Non-pigmented ciliary epithelial cell (primary cell): Measurements from ENCODE around the gene LDLRAD2.

Experiments used
- DNase-seq: peaks from one replicate; pipeline ENCODE4 v3.0.0-alpha.2; 2010; ENCODE audit warnings: low read depth

Gene LDLRAD2

DNA sequence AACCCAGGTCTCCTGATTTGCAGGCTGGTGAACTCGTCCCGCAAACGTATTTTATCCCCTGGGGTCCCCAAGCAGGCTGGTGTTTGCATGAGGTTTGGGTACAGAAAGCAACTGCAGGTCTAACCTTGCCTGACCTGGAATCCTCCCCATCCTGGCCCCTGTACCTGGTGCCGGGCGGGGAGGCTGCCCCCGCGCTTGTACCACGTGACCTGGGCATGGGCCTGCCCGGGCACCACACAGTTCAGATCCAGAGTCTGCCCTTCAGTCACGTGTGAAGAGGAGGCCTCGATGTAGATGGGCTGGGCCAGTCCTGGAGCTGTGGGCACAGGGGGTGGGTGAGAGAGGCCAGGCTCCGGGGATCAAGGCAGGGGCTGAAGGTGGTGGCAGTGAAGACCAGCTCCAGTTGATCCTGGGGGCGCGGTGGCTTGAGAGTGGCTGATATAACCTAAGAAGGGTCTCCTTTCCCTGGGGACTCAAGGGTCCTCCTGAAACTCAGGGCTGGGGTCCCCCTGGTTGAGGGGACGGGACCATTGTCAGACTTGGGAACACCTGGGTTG, 30.6 kb downstream of the LDLRAD2 start:
- DNase-seq, result no peak

DNA sequence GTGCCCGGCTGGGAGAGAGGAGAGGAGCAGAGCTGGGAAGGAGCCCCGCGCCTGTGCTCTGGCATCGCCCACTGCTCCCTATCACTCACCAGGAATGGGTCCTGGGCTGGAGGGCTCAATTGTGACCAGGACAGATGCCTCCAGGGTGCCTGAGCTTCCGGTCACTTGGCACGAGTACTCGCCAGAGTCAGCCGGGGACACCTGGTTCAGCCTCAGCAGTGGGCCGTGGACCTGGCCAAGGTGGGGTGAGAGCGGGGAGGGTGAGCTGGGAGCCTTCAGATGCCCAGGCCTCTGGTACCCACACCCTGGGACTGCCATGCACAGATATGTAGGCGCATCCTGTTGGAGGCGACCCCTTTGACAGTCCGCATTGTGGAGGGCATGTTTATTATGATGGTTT, 31.1 kb downstream of the LDLRAD2 start:
- DNase-seq, result no peak

DNA sequence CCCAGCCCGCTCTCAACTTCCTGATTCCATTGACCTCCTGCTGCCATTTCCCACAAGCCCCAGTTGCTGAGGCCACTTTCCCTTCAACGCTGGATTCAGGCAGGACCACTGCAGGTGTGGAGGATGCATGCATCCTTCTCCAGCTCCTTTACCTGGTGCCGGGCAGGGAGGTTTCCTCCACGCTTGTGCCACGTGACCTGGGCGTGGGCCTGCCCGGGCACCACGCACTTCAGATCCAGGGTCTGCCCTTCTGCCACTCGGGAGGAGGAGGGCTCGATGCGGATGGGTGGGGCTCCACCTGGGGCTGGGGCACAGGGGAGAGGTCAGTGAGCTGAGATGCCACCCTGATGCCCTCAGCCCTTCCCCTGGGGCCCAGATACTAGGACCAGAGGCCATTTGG, 31.9 kb downstream of the LDLRAD2 start:
- no peak for DNase-seq

DNA sequence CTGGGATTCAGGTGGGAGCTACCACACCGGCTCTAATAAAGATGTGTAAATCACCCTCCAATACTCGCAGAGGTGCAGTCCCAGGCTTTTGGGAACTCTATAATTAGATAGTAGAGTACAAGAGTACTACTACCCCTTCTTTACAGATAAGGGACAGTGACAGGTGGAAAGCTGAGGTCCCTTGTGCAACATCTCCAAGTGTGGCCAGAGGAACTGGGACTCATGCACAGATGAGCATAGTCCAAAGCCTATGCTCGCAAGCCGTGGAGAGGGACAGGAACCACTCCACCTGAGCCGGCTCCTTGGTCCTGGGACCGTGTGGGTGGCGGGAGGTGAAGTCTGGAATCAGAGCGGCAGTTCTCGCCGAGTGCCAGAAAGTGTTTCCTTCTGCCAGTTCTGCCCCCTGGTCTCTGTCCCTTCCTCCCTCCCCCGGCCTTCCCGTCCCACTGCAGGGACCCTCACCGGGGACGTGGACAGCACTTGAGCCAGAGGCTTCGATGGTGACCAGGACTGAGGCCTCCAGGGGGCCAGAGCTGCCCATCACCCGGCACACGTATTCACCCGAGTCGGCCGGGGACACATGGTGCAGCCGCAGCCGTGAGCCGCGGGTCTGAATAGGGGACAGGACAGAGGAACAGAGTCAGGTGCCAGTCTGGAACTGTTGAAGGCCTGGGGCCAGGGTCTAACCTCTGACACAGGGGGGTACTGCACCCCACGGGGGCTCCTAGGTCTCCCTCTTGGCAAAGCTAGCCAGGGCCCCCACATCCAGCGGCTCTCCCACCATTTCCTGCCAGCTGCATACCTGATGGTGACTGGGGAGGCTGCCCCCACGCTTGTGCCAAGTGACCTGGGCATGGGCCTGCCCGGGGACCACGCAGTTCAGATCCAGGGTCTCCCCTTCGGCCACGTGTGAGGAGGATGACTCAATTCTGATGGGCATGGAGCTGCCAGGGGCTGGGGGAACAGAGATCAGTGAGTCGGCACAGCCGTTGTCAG, 33.9 kb downstream of the LDLRAD2 start:
- DNase-seq, result no peak

DNA sequence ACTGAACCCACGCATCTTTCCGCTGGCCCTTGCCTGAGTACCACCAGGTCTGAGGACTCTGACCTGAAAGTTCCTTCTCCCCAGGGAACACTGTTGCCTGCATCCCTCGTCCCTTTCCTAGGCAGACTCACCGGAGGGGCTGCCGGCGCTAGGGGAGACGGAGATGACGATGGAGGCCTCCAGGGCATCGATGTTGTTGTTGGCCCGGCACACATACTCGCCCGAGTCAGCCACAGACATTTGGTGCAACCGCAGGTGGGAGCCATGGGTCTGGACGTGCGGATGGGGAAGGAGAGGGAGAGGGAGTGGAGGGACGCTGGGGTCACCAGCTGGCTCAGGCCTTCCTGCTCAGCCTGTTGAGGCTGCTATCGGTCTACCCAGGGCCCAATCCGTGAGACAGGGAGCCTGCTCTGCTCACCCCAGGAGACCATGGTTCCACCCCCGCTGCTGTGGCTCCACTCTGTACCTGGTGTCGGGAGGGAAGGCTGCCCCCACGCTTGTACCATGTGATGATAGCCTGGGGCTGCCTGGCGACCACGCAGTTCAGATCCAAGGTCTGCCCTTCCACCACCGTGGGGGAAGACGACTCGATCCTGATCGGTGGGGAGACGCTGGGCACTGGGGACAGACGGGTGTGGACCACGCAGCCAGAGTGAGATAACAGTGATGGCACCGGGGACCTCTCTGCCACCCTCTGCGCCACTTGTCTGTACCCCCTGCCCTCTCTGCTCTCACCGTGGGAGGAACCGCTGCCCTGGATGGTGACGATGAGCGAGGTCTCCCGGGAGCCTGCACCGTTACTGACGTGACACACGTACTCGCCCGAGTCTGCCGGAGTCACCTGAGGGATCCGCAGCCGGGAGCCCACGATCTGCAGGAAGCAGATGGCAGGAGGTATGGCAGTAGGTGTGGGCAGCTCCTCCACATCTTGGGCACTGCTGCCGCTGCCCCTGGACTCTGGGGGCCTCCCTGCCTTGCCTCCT, 35.4 kb downstream of the LDLRAD2 start:
- no peak for DNase-seq

DNA sequence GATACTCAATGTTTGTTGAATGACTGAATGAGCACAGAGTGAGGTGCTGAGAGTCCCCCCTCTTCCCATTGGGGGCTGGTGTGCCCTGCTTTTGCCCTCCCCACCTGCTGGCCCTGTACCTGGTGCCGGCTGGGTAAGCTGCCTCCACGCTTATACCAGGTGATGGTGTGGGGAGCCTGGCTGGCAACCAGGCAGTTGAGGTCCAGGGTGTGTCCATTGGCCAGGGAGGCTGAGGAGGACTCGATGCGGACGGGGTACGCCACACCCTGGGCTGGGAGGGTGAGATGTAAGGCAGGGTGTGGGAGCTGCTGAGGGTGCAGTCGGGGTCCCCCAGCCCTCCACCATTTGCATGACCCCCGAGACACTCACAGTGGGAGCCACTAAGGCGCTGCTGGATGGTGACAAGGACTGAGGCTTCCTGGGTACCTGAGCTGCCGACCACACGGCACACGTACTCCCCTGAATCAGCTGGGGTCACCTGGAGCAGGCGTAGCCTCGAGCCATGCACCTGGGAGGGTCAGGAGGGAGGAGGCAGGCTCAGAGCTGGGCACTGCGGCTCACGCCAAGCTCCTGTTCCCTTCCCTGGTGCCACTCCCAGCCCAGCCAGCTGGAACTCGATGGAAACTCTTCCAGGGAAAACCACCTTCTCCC, 36.6 kb downstream of the LDLRAD2 start:
- no peak for DNase-seq

DNA sequence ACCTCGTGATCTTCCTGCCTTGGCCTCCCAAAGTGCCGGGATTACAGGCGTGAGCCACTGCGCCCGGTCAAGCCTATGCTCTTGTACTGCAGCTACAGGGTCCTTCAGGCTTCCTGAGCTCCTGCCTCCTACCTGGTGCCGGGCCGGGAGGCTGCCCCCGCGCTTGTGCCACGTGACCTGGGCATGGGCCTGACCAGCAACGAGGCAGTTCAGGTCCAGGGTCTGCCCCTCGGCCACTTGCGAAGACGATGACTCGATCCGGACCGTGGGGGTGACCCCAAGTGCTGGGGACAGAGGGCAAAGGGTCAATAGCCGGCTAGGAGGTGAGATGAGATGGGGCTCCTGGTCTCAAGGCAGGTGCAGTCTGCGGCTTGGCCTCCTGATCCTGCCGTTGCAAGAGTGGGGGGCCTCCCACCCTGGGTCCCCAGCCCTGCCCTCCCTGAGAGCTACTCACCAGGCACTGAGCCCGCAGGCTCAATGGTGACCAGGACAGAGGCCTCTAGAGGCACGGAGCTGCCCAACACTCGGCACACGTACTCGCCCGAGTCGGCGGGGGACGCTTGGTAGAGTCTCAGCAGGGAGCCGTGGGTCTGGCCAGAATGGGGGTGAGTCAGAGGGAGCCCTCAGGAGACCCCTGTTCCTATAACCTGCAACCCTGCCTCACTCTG, 38.0 kb downstream of the LDLRAD2 start:
- no peak for DNase-seq

DNA sequence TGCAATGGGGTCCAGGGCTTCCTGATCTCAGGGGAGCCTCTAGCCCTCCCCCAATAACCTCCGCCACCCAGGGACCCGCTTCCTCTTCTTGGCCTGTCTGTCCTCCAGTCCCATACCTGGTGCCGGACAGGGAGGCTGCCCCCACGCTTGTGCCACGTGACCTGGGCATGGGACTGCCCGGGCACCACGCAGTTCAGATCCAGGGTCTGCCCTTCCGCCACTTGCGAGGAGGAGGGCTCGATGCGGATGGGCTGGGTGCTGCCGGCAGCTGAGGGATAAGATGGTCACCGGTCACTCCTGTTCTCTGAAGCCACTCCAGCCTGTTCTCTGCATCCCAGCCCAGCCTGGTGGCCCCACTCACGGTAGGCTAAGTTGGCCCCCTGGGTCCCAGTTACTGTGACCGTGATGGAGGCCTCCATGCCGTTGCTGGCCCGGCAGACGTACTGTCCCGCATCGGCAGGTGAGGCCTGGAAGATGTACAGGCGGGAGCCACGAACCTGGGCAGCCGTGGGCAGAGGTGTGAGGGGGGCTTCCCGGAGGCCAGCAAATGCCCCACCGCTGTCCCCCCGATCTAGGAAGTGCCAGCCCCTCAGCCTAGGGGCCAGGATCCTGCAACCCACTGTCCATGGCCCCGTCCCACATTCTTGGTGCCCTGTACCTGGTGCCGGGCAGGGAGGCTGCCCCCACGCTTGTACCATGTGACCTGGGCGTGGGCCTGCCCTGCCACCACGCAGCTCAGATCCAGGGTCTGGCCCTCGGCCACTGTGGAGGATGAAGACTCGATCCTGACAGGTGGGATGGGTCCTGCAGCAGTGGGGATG, 39.6 kb downstream of the LDLRAD2 start:
- no peak for DNase-seq

DNA sequence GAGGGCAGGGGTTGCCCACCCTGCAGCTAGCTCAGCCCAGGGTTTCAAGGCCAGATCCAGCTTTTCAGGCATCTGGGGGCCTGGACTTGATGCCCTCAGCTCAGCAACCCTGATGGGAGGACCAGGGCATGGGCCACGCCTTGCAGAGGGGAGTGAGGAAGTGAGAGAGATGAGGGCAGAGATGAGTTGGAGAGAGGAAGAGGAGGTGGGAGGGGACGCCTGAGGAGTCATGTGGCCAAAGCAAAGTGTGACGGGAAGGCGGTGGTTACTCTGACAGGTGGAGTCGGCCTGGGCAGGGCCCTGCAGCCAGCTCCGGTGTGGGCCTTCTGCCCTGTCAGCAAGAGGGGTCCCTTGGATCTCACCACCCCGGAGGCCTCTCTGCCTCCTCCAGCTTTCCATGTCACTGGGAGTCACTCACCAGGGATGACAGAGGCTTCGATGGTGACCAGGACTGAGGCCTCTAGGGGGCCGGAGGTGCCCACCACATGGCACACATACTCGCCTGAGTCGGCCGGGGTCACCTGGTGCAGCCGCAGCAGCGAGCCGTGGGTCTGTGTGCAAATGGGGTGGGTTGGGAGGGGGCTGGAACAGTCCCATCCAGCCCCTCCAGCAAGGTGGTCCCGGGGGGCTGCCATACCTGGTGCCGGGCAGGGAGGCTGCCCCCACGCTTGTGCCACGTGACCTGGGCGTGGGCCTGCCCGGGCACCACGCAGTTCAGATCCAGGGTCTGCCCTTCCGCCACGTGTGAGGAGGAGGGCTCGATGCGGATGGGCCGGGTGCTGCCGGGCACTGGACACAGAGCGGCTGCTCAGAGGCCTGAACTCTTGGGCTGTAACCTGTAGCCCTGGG, 40.4 kb downstream of the LDLRAD2 start:
- no peak for DNase-seq

DNA sequence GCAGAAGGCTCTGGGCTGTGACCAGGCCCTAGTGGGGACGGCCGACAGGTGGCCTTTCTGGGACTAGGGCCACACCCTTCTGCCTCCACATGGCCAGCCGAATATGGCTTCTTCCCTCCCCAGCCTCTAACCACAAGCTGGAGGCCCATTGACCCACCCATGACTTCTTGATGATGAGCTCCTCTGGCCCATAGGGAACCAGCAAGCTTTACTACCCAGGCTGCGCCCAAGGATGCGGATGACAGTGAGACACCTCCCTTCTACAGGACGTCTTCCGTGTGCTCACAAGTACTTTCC, 41.0 kb downstream of the LDLRAD2 start:
- DNase-seq, result no peak

DNA sequence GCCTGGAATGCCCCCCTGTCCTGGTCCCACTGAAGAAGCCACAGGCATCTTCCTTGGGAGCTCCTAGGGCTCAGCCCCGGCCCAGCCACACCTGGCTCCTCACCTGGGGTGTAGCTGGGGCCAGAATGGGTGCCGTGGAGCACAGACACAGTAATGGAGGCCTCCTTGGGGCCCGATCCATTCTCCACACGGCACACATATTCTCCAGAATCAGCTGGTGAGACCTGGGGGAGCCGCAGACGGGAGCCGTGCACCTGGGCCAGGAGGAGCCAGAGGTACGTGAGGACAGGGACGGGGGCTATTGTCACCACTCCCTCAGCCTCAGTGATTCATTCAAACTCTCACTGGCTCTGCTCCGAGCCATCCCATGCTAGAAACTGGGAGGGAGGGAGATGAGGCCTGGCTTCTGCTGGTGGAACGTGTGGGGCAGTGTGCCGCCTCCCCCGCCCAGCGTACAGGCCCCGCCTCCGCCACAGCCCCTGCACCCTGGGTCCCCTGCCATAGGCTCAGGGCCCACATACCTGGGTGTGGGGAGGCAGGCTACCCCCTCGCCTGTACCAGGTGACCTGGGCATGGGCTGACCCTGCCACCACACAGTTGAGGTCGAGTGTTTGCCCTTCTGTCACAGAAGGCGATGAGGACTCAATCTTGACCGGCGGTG, 42.2 kb downstream of the LDLRAD2 start:
- no peak for DNase-seq

DNA sequence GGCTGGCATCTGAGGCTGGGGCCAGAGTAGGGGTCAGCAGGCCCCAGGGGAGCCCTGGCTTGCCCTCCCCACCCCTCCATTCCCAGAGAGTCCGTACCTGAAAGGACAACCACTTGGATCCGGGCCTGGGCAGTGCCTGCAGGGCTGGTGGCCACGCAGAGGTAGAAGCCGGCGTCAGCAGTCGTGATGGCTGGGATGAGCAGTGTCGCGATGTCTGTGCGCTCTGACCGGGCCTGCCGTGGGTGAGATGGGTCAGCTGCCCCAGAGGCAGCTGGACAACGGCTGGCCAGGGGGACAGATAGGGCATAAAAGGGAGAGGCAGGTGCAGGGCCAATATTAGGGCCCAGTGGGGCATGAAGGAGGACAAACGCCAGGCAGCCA, 42.7 kb downstream of the LDLRAD2 start:
- DNase-seq, result no peak

DNA sequence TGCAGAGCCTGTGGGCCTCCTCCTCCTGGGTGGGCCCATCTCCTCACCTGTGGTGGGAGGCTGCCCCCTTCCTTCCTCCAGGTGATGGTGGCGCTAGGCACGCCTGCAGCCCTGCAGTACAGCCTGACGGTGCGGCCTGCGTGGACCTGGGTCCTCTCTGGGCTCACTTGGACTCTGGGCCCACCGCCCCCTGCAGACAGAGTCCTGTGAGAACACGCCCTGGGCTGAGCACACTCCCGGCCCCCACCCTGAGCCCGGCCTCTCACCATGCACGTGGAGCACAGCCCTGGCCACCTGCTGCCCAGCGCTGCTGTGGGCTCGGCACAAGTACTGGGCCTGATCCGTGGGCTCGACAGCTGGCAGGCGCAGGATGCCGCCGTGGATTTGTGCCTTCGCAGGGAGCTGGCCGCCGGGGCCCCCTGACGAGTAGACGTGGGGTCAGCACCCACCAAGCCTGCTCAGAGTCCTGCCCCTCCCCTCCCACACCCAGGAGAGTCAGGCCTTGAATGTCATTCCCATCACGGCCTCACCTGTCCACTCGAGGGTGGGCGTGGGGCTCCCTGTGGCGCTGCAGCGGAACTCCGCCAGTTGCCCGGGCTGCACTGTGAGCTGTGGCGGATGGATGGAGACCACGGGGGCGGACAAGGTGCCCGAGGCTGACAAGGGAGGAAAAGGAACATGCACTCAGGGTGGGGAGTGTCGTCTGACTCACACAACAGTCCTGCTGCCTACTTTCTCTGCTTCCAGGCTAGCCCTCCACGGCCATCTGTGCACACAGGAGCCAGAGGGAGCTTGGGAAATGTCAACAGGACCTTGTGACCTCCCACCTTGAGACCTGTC, 43.4 kb downstream of the LDLRAD2 start:
- DNase-seq, result no peak

DNA sequence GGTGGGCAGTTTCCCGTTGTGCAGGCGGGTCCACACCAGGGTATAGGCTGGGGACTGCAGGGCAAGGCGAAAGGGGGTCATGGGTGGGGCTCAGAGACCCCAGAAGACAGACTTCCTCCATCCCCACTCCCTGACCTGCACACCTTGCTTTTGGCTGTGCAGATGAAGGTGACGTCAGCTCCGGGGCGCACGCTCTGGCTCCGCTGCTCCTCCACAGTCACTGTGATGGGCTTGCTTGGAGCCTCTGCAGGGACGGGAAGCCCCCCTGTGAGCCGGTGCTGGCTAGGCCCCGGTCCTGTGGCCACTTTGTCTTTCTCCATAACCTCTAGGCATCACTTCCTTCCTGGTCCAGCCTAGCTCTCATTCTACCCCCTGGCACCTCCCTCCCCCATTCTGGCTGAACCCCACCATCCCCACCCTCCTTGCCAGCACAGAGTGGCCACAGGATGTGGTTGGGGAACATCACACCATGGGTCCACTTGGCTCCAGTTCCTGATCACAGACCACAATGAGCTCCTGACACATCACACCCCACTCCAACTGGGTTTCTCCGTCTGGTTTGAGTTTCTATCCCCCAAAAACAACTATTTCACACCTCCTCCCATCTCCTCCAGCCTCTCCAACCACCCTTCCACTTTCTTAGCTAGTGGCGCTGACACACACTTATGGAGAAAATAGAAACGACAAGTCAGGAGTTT, 45.2 kb downstream of the LDLRAD2 start:
- DNase-seq, result no peak

DNA sequence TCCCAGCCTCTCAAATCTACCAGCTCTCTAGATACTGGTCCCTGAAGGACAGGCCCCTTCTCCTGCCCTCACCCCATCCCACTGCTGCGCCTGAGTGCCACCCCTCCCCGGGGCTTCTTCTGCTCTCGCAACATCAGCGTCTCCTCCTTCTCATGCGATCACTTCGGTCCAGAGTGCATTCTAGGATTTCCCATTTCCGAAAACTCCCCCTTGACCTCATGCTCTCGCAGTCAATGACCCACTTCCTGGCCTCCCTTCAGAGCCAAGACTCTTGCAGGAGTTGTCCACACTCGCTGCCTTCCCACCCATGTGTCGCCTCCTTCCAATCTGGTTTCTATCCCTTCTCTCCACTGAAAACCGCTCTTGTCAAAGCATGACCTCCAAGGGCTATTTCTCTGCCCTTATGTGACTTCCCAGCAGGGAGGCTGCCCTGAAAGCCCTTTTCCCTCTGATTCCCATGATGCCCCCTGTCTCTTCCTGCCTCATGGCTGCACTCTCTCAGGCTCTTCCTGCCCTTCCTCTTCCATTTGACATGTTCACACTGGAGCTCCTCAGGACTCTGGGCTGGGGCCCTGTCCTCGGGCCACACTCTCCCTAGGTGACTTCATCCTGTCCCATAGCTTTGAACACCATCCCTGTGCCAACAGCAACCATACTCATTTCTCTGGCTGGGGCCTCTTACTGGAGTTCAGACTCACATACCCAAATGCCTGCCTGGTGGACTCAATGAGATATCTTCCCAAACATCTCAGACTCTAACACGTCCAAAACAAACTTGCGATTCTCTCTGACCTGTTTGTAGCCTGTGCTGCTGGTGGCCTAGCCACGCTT, 46.0 kb downstream of the LDLRAD2 start:
- no peak for DNase-seq

DNA sequence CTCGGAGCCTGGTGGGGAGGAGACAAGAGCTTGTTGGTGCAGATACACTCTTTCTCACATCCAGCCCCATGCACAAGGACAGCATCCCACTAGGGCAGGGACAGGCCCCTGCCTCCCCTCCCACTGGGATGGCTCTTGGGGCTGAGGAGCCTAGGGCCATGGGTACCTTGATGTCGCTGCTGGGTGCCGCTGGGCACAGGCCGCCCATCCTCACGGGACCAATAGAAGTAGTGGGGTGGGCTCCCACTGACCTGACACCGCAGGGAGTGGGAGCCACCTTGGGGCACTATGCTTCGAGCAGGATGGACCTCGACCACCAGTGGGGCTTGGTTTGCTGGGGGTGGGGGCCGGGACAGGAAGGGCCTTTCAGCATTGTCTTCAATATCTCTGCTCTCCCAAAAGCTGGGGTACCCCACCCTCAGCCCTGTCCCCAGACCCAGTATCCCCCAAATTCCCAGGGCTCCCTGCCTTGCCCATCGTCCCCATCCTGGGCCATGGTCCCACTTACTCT, 47.7 kb downstream of the LDLRAD2 start:
- no peak for DNase-seq
